Astrocyte (in vitro differentiated cells and primary cell): ENCODE results near the gene ATAD5. TPM values are rescaled to one million over a fixed set of nuclear protein-coding genes. Genes with fewer than 3 reads are reported as not detected.

ENCODE experiments used
- DNase-seq: peaks from one replicate; pipeline ENCODE4 v3.0.0-alpha.2; 2010; ENCODE audit warnings: low read depth
- FAIRE-seq: peaks from 2 replicates; lab custom pipeline; 2011; peaks lifted over from hg19 to GRCh38; lab: Jason Lieb, UNC
- H2AFZ ChIP-seq: 2 replicates; pipeline ENCODE4 v1.6.0; 2012; ENCODE audit warnings: low read depth, low read length, inconsistent platforms
- H3K27ac ChIP-seq: 2 replicates; pipeline ENCODE4 v1.5.1; 2011; ENCODE audit warnings: low read depth, low read length, inconsistent platforms
- H3K27me3 ChIP-seq: 2 replicates; pipeline ENCODE4 v1.6.0; 2011; ENCODE audit warnings: low read length, inconsistent platforms; ENCODE audit not compliant: insufficient read depth
- H3K36me3 ChIP-seq: 2 replicates; pipeline ENCODE4 v1.5.1; 2011; ENCODE audit warnings: low read length, inconsistent platforms; ENCODE audit not compliant: insufficient read depth
- H3K4me1 ChIP-seq: 2 replicates; pipeline ENCODE4 v1.5.1; 2011; ENCODE audit warnings: low read length, inconsistent platforms; ENCODE audit not compliant: insufficient read depth
- H3K4me2 ChIP-seq: 2 replicates; pipeline ENCODE4 v1.6.0; 2012; ENCODE audit warnings: low read length, inconsistent platforms
- H3K4me3 ChIP-seq: 2 replicates; pipeline ENCODE4 v1.5.1; 2011; ENCODE audit warnings: low read depth, mild to moderate bottlenecking, low read length, inconsistent platforms; ENCODE audit not compliant: insufficient read depth
- H3K79me2 ChIP-seq: 2 replicates; pipeline ENCODE4 v1.6.0; 2012; ENCODE audit warnings: mild to moderate bottlenecking, low read length, inconsistent platforms; ENCODE audit not compliant: insufficient read depth
- H3K9ac ChIP-seq: 2 replicates; pipeline ENCODE4 v1.6.0; 2012; ENCODE audit warnings: mild to moderate bottlenecking, low read length, inconsistent platforms
- H3K9me3 ChIP-seq: 2 replicates; pipeline ENCODE4 v1.5.1; 2012; ENCODE audit warnings: low read depth, mild to moderate bottlenecking, low read length, inconsistent platforms; ENCODE audit not compliant: insufficient read depth
- H4K20me1 ChIP-seq: 2 replicates; pipeline ENCODE4 v1.6.0; 2012; ENCODE audit warnings: low read length, inconsistent platforms; ENCODE audit not compliant: insufficient read depth
- H3K27ac Mint-ChIP-seq: one replicate; pipeline ENCODE4 v1.8.0; 2021; ENCODE audit warnings: mild to moderate bottlenecking, mixed read lengths; ENCODE audit not compliant: unreplicated experiment
- H3K27me3 Mint-ChIP-seq: one replicate; pipeline ENCODE4 v1.8.0; 2021; ENCODE audit warnings: low read depth, mixed read lengths; ENCODE audit not compliant: unreplicated experiment
- H3K36me3 Mint-ChIP-seq: one replicate; pipeline ENCODE4 v1.8.0; 2021; ENCODE audit warnings: low read depth, mixed read lengths; ENCODE audit not compliant: unreplicated experiment
- H3K4me1 Mint-ChIP-seq: one replicate; pipeline ENCODE4 v1.8.0; 2021; ENCODE audit warnings: low read depth, mixed read lengths; ENCODE audit not compliant: unreplicated experiment
- H3K4me3 Mint-ChIP-seq: one replicate; pipeline ENCODE4 v1.8.0; 2021; ENCODE audit warnings: mild to moderate bottlenecking, moderate library complexity, mixed read lengths; ENCODE audit not compliant: unreplicated experiment
- H3K9me3 Mint-ChIP-seq: one replicate; pipeline ENCODE4 v1.8.0; 2021; ENCODE audit warnings: mild to moderate bottlenecking, mixed read lengths; ENCODE audit not compliant: unreplicated experiment
- EZH2 ChIP-seq: IDR thresholded peaks from 2 replicates; pipeline ENCODE4 v1.6.1; 2012; ENCODE audit warnings: mild to moderate bottlenecking, low read length, inconsistent platforms; ENCODE audit not compliant: insufficient read depth
- total RNA-seq: library from RNA; stranded (reverse); gene quantifications from 2 replicates; pipeline ENCODE4 v1.2.1, GENCODE V29; 2021
- TF ChIP-seq, protein P1 (sequence below): IDR thresholded peaks from 2 replicates; pipeline ENCODE4 v1.5.1; 2011; ENCODE audit warnings: low read depth, mild to moderate bottlenecking, inconsistent platforms, low read length, moderate library complexity; ENCODE audit not compliant: insufficient read depth

ATAD5 gene
- total RNA-seq, 1 donor from 2014 or later = 2.6 TPM

DNA sequence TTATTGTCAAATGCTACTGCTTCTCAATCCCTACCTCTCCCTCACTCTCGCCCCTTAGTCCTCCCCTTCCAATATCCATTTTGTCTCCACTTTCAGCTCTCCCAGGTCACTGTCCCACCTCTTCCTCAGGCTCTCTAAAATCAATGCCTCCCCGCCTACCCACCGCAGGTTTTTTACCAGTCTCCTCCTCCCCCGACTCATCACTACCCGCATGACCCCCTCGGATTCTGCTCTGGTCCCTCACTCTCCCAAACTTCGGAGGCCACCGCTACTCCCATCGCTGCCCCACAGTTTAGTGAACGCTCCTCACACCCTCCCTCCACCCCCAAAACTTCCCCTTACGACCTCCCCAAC is 7.8 kb upstream of the ATAD5 start:
- H3K9me3 ChIP-seq = no peaks in the 10 kb centered on the region
- H3K9ac ChIP-seq = peak overlapping the region; percentile 94
- H3K4me3 ChIP-seq = peak overlapping the region; percentile 76
- FAIRE-seq (no peak), DNase-seq (no peak)
- H4K20me1 ChIP-seq = peaks cover 15% of the 10 kb centered on the region
- H3K27me3 ChIP-seq = no peaks in the 10 kb centered on the region
- Mint-ChIP-seq H3K36me3 (no peaks in the 10 kb centered on the region), H3K4me1 (peaks cover 9% of the 10 kb centered on the region), H3K9me3 (no peaks in the 10 kb centered on the region), H3K27me3 (no peaks in the 10 kb centered on the region), H3K27ac (peak overlapping the region; percentile 80), H3K4me3 (peak overlapping the region; percentile 93)
- no peaks in the 10 kb centered on the region for H3K36me3 ChIP-seq
- H2AFZ ChIP-seq = peak overlapping the region; percentile 85
- peak overlapping the region; percentile 96 for H3K4me2 ChIP-seq
- peaks cover 4% of the 10 kb centered on the region for H3K4me1 ChIP-seq
- H3K27ac ChIP-seq = peak overlapping the region; percentile 72
- TF ChIP-seq EZH2 = no peak
- peaks cover 53% of the 10 kb centered on the region for H3K79me2 ChIP-seq

DNA sequence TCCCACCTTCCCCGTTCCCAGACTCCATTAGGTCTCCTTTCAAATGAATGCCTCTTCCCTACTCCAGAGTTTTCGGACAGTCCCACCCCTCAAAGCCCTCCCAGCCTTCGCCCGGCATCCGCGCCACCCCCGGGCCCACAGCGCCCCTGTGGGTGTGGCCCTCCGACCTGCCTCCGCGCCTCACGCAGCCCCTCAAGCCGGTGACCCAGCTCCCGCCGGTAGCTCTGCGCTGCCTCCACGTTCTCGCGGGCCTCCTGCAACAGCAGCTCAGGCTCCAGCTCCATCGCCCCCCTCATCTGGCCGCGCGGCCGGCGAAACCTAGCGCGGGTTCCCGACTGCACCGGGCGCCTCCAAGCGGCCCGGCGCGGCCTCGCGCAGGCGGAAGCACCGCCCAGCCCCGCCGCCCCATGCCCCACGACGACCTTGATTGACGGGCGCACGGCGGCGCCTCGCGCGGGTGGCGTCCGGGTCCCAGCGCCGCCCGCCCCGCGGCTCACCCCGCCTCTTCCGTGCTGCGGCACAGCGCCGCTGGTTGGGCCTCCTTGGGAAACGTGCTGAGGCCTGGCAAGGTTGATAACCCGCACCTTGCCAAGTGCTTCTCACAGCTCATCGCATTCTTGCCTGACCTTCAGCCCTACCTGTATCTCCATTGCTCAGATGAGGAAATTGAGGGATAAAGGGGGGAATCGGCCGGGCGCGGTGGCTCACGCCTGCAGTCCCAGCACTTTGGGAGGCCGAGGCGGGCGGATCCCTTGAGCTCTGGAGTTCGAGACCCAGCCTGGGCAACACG is 7.2 kb upstream of the ATAD5 start, which contains the start of gene CRLF3:
TSS of gene CRLF3 (minus strand) at position 337 of the 790 bp plus-strand sequence. CDS start at position 296, 41 bp downstream.
- TF ChIP-seq, protein P1, sequence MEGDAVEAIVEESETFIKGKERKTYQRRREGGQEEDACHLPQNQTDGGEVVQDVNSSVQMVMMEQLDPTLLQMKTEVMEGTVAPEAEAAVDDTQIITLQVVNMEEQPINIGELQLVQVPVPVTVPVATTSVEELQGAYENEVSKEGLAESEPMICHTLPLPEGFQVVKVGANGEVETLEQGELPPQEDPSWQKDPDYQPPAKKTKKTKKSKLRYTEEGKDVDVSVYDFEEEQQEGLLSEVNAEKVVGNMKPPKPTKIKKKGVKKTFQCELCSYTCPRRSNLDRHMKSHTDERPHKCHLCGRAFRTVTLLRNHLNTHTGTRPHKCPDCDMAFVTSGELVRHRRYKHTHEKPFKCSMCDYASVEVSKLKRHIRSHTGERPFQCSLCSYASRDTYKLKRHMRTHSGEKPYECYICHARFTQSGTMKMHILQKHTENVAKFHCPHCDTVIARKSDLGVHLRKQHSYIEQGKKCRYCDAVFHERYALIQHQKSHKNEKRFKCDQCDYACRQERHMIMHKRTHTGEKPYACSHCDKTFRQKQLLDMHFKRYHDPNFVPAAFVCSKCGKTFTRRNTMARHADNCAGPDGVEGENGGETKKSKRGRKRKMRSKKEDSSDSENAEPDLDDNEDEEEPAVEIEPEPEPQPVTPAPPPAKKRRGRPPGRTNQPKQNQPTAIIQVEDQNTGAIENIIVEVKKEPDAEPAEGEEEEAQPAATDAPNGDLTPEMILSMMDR = no peak
- no peak for TF ChIP-seq EZH2
- H3K9me3 ChIP-seq = no peaks in the 10 kb centered on the region
- peak; percentile 71 for DNase-seq
- H3K4me3 ChIP-seq = peak within 1 kb of the TSS; percentile 76
- FAIRE-seq = no peak
- peak within 1 kb of the TSS; percentile 96 for H3K4me2 ChIP-seq
- H2AFZ ChIP-seq = peak within 1 kb of the TSS; percentile 89
- H3K4me1 ChIP-seq = peaks cover 4% of the 10 kb centered on the region
- peak within 1 kb of the TSS; percentile 80 for H3K27ac Mint-ChIP-seq
- no peaks in the 10 kb centered on the region for H3K27me3 ChIP-seq
- H3K36me3 ChIP-seq = no peaks in the 10 kb centered on the region
- peaks cover 48% of the 10 kb centered on the region for H3K79me2 ChIP-seq
- H3K4me3 Mint-ChIP-seq = peak within 1 kb of the TSS; percentile 93
- H3K36me3 Mint-ChIP-seq = no peaks in the 10 kb centered on the region
- H3K9me3 Mint-ChIP-seq = no peaks in the 10 kb centered on the region
- peak within 1 kb of the TSS; percentile 94 for H3K9ac ChIP-seq
- H3K4me1 Mint-ChIP-seq = peaks cover 9% of the 10 kb centered on the region
- peaks cover 11% of the 10 kb centered on the region for H4K20me1 ChIP-seq
- H3K27me3 Mint-ChIP-seq = no peaks in the 10 kb centered on the region
- H3K27ac ChIP-seq = peak within 1 kb of the TSS; percentile 72

DNA sequence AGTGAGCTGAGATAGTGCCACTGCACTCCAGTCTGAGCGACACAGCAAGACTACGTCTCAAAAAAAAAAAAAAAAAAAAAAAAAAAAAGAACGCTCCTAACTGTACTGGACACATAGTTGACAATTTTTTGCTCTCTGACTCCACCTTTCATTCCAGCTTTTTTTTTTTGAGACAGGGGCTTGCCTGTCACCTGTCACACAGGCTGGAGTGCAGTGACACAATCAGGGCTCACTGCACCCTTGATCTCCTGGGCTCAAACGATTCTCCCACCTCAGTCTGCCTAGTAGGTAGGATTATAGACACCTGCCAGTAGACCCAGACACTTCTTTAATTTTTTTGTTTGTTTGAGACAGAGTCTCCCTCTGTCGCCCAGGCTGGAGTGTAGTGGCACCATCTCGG is 4.7 kb upstream of the ATAD5 start:
- peaks cover 3% of the 10 kb centered on the region for H3K4me1 Mint-ChIP-seq
- no peak for DNase-seq
- H3K27ac Mint-ChIP-seq = no peak overlapping the region
- Histone ChIP-seq H3K27ac (no peak overlapping the region), H3K4me1 (peaks cover 4% of the 10 kb centered on the region), H3K4me2 (no peak overlapping the region), H3K9ac (no peak overlapping the region), H3K27me3 (no peaks in the 10 kb centered on the region), H3K4me3 (no peak overlapping the region), H2AFZ (no peak overlapping the region), H4K20me1 (peaks cover 4% of the 10 kb centered on the region), H3K79me2 (peaks cover 25% of the 10 kb centered on the region), H3K36me3 (no peaks in the 10 kb centered on the region), H3K9me3 (no peaks in the 10 kb centered on the region)
- H3K36me3 Mint-ChIP-seq = no peaks in the 10 kb centered on the region
- no peak overlapping the region for H3K4me3 Mint-ChIP-seq
- H3K9me3 Mint-ChIP-seq = no peaks in the 10 kb centered on the region
- TF ChIP-seq EZH2 = no peak
- no peak for FAIRE-seq
- H3K27me3 Mint-ChIP-seq = no peaks in the 10 kb centered on the region
